ENCODE data around the gene MMP20. TPM values are rescaled to one million over a fixed set of nuclear protein-coding genes. Genes with fewer than 3 reads are reported as not detected.
A peak's percentile ranks its signal among the peaks of the same experiment; 100 is the strongest.

The MMP20 gene
- total RNA-seq, 4 donors from 2014 or later, result not detected

GRCh38 chr11:102655547-102655946 is 30.4 kb upstream of the MMP20 start:
- no peaks in the 10 kb centered on the region for H3K4me1 ChIP-seq
- no peak overlapping the region for H3K27ac ChIP-seq
- H3K9me3 ChIP-seq, result no peaks in the 10 kb centered on the region
- WGBS, 2 donors (ENCODE audit: low coverage in 1 of 2), result 20 to 70% methylated on average over 1 to 2 of the region's 2 CpGs
- H3K27me3 ChIP-seq, result no peaks in the 10 kb centered on the region
- no peaks in the 10 kb centered on the region for H3K36me3 ChIP-seq
- TF ChIP-seq POLR2AphosphoS5 (IDR thresholded peaks at IDR 0.05), result no peak
- TF ChIP-seq EP300 (IDR thresholded peaks at IDR 0.05; ENCODE audit: low read depth), result no peak
- no peak for TF ChIP-seq CTCF (IDR thresholded peaks at IDR 0.05)
- TF ChIP-seq POLR2A (IDR thresholded peaks at IDR 0.05), result no peak
- no peak for DNase-seq
- no peak overlapping the region for H3K4me3 ChIP-seq
- intact Hi-C loops (cut with DNase I; ENCODE audit: low total_unique reads), result no loop called here
- in situ Hi-C loops (cut with MboI; ENCODE audit: low pct_ligation_motif_present in 1 of 4, low pct_unique_long_range_greater_than_20kb in 1 of 4, low sequenced_read_pairs in 3 of 4), result loop anchor here in 1 of 4 donors (25.0 kb wide), 1 partner anchor 318 kb away; the partner anchor contains the start of gene BIRC2

GRCh38 chr11:102654761-102655160 is 29.6 kb upstream of the MMP20 start:
- Histone ChIP-seq H3K27me3 (no peaks in the 10 kb centered on the region), H3K36me3 (no peaks in the 10 kb centered on the region), H3K9me3 (no peaks in the 10 kb centered on the region), H3K4me3 (no peak overlapping the region), H3K4me1 (no peaks in the 10 kb centered on the region), H3K27ac (no peak overlapping the region)
- 83% methylated on average over 1 of the region's 1 CpG; no CpG with 5 or more reads in 1 of the 2 donors for WGBS, 2 donors (ENCODE audit: low coverage in 1 of 2)
- TF ChIP-seq POLR2AphosphoS5 (IDR thresholded peaks at IDR 0.05) (no peak), EP300 (IDR thresholded peaks at IDR 0.05; ENCODE audit: low read depth) (no peak), CTCF (IDR thresholded peaks at IDR 0.05) (no peak), POLR2A (IDR thresholded peaks at IDR 0.05) (no peak)
- intact Hi-C loops (cut with DNase I; ENCODE audit: low total_unique reads) (no loop called here), in situ Hi-C loops (cut with MboI; ENCODE audit: low pct_ligation_motif_present in 1 of 4, low pct_unique_long_range_greater_than_20kb in 1 of 4, low sequenced_read_pairs in 3 of 4) (loop anchor here in 1 of 4 donors (25.0 kb wide), 1 partner anchor 317 kb away; the partner anchor contains the start of gene BIRC2)
- DNase-seq, result no peak

GRCh38 chr11:102653744-102654291 is 28.7 kb upstream of the MMP20 start:
- in situ Hi-C loops (cut with MboI; ENCODE audit: low pct_ligation_motif_present in 1 of 4, low pct_unique_long_range_greater_than_20kb in 1 of 4, low sequenced_read_pairs in 3 of 4), result loop anchor here in 1 of 4 donors (25.0 kb wide), 1 partner anchor 317 kb away; the partner anchor contains the start of gene BIRC2
- TF ChIP-seq POLR2A (IDR thresholded peaks at IDR 0.05), result no peak
- TF ChIP-seq POLR2AphosphoS5 (IDR thresholded peaks at IDR 0.05), result peak in 2 of 3 donors; percentile 36 to 91
- WGBS, 2 donors (ENCODE audit: low coverage in 1 of 2), result 81 to 84% methylated on average over 13 to 16 of the region's 16 CpGs

GRCh38 chr11:102647430-102647829 is 22.3 kb upstream of the MMP20 start:
- DNase-seq, result no peak
- Histone ChIP-seq H3K4me3 (no peak overlapping the region), H3K4me1 (no peaks in the 10 kb centered on the region), H3K36me3 (no peaks in the 10 kb centered on the region), H3K9me3 (no peaks in the 10 kb centered on the region), H3K27ac (no peak overlapping the region), H3K27me3 (no peaks in the 10 kb centered on the region)
- in situ Hi-C loops (cut with MboI; ENCODE audit: low pct_ligation_motif_present in 1 of 4, low pct_unique_long_range_greater_than_20kb in 1 of 4, low sequenced_read_pairs in 3 of 4) (no loop called here), intact Hi-C loops (cut with DNase I; ENCODE audit: low total_unique reads) (no loop called here)
- TF ChIP-seq CTCF (IDR thresholded peaks at IDR 0.05) (no peak), EP300 (IDR thresholded peaks at IDR 0.05; ENCODE audit: low read depth) (no peak), POLR2AphosphoS5 (IDR thresholded peaks at IDR 0.05) (no peak), POLR2A (IDR thresholded peaks at IDR 0.05) (no peak)

More at GRCh38 chr11:102653744-102654291, 28.7 kb upstream of the MMP20 start:
- intact Hi-C loops (cut with DNase I; ENCODE audit: low total_unique reads), result no loop called here
- no peaks in the 10 kb centered on the region for H3K4me1 ChIP-seq
- no peaks in the 10 kb centered on the region for H3K36me3 ChIP-seq
- H3K4me3 ChIP-seq, result no peak overlapping the region
- no peaks in the 10 kb centered on the region for H3K27me3 ChIP-seq
- no peak for DNase-seq
- H3K9me3 ChIP-seq, result no peaks in the 10 kb centered on the region
- no peak overlapping the region for H3K27ac ChIP-seq

- no peak overlapping the region for H3K4me3 ChIP-seq
- no peaks in the 10 kb centered on the region for H3K27me3 ChIP-seq
- no peaks in the 10 kb centered on the region for H3K36me3 ChIP-seq
- WGBS, 2 donors (ENCODE audit: low coverage in 1 of 2), result 87 to 89% methylated on average over 4 of the region's 4 CpGs
- no peak for DNase-seq
- H3K27ac ChIP-seq, result no peak overlapping the region
- in situ Hi-C loops (cut with MboI; ENCODE audit: low pct_ligation_motif_present in 1 of 4, low pct_unique_long_range_greater_than_20kb in 1 of 4, low sequenced_read_pairs in 3 of 4) (no loop called here), intact Hi-C loops (cut with DNase I; ENCODE audit: low total_unique reads) (no loop called here)
- H3K9me3 ChIP-seq, result no peaks in the 10 kb centered on the region
- TF ChIP-seq CTCF (IDR thresholded peaks at IDR 0.05) (no peak), POLR2A (IDR thresholded peaks at IDR 0.05) (no peak), EP300 (IDR thresholded peaks at IDR 0.05; ENCODE audit: low read depth) (no peak), POLR2AphosphoS5 (IDR thresholded peaks at IDR 0.05) (no peak)
- H3K4me1 ChIP-seq, result no peaks in the 10 kb centered on the region
Measured at GRCh38 chr11:102643941-102644340, 18.8 kb upstream of the MMP20 start.
